Measurements from ENCODE around the gene CD19.
"Not testable (repeated sequence)": the region's sequence is repeated elsewhere in the genome, so short reads cannot be mapped to it uniquely, and the experiment has no call there.

The CD19 gene

DNA sequence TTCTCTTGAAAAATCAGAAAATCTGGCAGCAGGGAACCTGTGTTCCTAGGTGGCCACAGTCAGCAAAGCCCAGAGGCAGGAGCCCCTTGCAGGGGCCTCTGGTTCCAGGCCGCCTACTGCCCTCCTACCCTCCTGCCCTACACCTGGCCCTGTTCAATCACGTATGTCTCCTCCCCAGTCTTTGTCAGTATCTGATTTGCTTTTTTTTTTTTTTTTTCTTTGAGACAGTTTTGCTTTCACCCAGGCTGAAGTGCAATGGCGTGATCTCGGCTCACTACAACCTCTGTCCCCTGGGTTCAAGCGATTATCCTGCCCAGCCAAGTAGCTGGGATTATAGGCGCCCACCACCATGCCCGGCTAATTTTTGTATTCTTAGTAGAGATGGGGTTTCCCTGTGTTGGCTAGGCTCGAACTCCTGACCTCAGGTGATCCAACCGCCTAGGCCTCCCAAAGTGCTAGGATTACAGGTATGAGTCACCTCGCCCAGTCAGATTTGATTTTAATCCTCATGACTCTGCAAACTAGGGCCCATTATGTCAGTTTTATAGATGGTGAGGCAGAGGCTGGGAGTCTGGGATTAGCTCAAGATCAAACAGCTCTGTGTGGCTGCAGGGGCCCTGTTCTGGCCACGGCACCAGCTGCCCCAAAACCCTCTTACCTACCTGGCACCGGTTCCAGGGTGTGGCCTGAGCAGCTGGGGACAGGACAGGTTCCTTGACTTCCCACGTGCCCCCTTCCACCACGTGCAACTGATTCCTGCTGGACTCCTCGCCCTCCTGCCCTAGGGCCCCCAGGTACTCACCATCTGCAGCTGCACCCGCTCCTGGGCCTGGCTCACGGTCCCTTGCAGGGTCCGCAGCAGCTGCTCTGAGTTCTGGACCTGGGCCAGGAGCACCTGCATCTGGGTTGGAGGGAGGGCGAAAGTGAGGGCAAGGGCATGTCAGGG lies 21.4 kb upstream of the CD19 start:
- DNase-seq, result no peak

DNA sequence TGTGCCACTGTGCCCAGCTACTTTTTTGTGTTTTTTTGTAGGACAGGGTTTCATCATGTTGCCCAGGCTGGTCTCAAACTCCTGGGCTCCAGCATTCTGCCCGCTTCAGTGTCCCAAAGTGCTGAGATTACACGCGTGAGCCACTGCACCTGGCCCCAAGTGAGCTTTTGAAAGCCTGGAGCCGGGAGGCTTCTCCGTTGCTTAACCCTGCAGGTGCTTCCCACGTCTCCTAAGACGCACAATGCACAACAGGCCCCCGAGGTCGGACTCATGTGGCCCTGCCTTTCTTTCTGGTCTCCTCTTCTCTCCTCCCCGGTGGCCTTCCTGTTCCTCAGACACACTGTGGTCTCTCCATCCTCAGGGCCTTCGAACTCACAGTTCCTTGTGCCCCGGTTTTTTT lies 19.2 kb upstream of the CD19 start:
- no peak for DNase-seq

DNA sequence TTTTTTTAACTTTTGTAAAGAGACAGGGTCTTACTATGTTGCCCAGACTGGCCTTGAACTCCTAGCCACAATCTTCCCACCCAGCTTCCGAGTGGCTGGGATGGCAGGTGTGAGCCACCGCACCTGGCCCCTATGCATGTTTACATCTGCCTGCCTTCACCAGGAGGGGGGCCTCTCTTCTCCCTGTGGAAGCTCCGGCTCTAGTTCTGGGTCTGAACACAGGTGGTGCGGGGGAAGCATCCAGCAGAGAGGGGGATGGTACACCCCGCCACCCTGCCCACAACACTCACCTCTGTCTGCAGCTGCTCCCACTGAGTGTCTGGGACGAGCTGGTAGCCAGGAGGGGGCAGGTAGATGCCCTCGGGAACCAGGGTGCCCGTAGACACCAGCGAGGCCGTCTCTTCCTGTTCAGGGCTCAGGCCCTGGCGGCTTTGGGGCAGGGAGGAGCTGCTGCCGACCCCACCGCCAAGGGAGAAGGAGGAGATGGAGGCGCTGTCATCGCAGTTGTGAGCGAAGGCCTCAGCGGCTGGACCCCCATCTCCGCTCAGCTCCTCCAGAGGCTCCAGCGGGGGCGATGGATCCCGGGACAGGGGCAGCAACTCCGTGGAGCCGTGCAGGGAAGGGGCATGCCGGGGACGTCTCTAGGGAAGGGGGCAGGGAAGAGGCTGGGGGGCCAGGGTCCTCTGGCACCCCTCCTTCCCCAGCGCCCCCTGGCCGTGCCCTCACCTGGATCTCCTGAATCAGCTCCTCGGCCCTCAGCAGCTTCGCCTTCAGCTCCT lies 17.6 kb upstream of the CD19 start:
- DNase-seq, result no peak

DNA sequence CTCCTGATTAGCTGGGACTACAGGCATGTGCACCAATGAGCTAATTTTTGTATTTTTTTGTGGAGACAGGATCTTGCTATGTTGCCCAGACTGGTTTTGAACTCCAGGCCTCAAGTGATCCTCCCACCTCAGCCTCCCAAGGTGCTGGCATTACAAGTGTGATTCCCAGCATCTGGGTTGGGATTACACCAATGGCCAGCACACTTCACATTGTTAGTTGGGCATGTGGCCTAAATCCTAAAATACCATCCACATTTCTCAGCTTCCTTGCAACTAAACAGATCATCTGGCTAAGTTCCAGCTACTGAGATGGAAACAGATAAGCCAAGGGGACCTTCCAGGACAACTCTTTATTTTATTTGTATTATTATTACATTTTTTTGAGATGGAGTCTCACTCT lies 16.6 kb upstream of the CD19 start:
- DNase-seq, result no peak

DNA sequence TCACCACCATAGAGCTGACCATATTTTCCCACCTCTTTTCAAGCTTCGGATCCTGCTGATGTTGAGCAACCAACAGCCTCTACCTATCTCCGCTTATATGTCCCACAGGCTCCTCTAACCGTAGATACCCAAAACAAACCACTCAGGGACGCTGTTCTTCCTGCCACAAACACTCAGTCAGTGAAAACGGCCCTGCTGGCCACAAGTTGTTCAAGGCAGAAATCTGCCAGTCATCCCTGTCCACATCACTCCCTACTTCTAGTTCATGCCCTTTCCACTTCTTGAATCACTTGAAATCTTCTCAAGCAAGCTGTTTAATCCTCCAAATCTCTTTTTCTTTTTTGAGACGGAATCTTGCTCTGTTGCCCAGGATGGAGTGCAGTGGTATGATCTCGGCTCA lies 14.7 kb upstream of the CD19 start:
- DNase-seq, result no peak

DNA sequence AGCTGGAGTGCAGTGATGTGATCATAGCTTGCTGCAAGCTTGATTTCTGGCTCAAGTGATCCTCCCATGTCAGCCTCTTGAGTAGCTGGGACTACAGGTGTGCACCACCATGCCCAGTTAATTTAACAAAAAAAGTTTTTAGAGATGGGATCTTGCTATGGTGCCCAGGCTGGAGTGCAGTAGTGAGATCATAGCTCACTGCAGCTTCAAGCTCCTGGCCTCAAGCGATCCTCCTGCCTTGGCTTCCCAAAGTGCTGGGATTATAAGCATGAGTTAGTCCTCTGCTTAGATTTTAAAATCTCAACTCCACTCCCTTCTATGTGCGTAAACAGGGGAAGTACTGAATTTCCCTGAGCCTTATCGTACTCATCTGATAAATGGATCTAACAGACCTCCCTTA lies 13.1 kb upstream of the CD19 start:
- no peak for DNase-seq

DNA sequence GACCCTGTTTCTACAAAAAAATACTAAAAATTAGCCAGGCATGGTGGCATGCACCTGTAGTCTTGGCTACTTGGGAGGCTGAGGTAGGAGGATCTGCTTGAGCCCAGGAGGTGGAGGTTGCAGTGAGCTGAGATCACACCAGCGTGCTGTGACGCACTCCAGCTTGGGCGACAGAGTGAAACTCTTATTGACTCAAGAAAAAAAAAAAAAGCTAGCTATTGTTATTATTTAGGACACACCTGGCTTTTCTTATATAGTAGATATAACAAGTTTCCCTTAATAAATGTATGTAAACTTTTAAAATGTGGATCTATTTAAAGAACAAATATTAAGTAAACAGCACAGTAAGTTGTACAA lies 8.6 kb upstream of the CD19 start:
- no peak for DNase-seq

DNA sequence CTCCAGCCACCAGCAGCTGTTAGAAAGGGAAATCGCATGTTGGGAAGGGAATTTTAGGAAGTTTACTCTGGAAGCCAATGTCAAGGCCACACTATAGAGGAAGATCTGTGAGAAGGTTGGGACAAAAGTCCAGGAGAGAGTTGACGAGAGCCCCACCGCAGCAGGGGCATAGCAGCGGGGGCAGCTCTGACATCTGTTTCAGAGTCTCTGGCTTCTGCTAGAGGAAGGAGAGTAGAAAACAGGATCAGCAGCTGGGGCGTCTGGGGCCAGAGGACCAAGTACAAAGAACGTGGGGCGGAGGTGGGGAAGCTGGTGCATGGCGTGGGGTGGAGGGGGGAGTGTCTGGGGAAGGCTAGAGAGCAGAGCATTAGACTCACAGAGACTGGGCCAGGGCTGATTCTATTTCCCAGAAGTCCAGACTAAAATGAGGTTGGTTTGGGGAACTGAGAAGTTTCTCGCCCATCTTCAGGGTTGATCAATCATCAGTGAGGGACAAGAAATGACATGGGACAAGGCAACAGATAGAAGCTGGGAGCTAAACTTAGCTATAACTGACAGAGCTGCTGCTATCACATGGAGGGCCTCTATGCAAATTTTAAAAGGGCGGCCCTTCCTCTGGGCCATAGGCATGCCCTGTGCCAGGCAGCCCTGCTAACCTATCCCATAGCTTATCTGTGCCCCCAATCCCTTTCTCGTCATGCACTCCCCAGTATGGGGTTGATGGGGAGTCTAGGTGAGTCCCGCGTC lies 7.9 kb upstream of the CD19 start:
- no peak for DNase-seq

DNA sequence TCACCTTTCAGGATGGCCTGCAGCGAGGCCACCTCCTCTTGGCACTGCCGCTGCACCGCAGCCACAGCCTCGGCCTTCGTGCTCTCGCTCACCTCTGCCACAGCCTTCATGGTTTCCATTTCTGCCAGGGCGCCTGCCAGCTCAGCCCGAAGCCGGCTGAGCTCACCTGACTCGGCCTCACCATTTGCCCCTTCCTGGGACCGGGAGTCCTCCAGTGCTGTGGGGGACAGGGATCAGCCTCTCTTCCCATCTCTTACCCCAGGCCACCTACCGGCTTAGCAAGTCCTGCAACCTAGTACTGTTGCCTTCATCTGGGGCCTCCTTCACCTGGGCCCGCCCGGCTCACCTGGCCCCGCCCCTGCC lies 7.4 kb upstream of the CD19 start:
- no peak for DNase-seq

DNA sequence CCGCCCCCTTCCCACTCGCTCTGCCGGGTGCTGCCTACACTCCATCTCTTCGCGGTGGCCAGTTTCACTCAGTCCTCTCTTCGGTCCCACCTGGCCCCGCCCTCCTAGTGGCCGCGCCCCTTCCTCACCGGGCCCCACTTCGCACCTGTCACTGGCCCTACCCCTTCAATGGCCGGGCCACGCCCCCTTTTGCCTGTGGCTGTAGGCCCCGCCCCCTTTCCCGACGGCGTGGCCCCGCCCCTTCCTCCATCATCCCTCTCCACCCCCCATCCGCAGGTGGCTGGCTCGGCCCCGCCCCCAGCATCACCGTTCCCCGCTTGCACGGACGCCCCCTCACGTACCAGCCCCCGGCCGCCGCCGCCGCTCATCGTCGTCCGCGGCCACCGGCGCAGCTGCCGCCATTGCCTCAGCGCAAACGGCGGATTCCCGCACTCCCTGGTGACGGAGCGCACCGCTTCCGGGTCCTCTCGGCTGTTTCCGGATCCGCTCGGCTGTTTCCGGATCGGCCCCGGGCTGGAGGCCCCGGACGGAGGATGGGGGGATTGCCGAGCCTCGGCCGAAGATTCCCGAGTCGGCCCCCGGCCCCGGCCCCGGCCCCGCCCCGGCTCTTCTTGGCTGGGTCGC lies 6.9 kb upstream of the CD19 start, which contains the start of gene RABEP2:
Gene RABEP2, minus strand, starts transcription at position 477 of the 624 bp plus-strand sequence. Its CDS starts 75 bp downstream, at position 402.
- DNase-seq, result peak; percentile 95

DNA sequence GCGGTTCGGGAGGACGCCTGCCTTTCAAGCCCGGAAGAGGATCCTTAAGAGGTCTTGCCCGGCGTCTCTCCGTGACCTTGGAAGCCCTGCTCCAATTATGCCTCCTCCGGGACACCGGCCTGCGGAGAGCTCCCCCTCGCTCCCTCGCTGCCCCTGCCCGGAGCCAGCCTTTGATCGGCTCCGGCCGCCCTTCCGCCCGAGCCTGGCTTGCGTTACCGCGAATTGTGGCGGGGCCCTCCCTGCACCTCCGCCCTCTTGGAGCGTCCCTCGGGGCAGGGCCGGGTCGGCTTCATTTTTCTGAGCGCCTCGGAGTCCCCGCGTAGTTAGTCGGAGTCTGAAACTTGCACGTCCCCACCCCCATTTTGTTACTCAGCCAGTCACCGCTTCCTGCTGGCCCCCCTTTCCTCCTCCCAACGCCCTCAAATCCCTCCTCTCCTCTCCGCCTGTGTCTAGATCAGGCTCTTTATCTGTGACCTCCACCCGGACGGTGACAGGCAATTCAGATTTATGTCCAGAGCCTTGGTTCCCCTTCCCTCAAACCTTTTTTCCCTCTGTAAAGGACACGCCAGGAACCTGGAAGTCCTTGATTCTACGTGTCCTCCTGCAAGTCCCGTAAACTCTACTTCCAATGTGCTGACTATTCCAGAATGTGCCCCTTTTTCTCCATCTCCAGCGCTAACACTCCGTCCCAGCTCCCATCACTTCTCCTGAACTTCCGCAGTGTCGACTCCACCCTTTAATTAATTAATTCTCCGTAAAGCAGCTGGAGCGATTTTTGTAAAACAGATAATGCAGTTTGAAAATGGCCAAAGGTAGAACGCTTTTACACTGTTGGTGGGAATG lies 6.2 kb upstream of the CD19 start:
- peak; percentile 59 for DNase-seq

DNA sequence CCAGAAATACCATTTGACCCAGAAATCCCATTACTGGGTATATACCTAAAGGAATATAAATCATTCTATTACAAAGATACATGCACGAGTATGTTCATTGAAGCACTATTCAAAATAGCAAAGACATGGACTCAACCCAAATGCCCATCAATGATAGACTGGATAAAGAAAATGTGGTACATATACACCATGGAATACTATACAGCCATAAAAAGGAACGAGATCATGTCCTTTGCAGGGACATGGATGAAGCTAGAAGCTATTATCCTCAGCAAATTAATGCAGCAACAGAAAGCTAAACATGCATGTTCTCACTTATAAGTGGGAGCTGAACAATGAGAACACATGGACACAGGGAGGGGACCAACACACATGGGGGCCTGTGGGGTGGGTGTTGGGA lies 5.5 kb upstream of the CD19 start:
- DNase-seq, result not testable (repeated sequence)

DNA sequence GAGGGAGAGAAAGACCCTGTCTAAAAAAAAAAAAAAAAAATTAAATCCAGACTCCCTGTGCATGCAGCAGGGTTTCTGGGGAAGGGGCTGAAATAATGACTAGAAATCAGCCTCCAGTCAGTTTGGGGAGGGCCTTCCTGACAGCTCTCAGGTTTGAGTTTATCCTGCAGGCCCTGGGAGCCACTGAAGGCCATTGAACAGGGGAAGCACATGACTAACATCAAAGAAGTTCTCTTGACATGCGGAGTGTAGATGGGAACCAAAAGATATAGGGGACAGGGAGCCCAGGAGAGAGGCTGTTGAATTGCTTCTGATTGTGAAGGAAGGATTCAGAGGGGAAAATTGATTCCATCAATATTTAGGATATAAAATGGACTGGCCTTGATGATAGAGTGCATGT lies 4.0 kb upstream of the CD19 start:
- DNase-seq, result no peak

DNA sequence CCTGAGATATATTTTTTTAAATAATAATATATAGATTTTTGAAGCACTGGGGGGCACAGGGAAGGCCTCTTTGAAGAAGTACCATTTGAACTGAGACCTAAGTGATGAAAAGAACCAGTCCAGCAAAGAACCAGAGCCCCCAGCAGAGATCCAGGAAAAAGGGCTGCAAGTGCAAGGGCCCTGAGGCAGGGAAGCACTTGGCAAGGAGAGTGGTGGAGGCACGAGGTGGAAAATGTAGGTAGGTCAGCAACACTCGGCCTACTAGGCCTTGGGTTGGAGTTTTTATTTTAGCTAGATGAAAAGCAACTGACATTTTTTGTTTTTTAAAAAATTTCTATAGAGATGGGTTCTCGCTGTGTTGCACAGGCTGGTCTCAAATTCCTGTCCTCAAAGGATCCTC lies 1.6 kb upstream of the CD19 start:
- DNase-seq, result no peak

DNA sequence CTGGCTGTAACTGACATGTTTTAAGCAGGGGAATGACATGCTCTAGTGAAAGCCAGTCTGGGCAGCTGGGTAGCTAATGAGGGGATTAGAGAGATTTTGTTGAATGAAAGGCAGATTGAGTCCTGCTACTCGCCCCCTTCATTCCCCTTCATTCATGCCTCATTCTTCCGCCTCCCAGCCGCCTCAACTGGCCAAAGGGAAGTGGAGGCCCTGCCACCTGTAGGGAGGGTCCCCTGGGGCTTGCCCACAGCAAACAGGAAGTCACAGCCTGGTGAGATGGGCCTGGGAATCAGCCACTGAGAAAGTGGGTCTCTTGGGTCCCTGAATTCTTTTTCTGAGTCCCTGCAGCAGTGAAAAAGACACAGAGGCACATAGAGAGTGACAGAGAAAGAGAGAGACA lies 1.1 kb upstream of the CD19 start:
- no peak for DNase-seq

DNA sequence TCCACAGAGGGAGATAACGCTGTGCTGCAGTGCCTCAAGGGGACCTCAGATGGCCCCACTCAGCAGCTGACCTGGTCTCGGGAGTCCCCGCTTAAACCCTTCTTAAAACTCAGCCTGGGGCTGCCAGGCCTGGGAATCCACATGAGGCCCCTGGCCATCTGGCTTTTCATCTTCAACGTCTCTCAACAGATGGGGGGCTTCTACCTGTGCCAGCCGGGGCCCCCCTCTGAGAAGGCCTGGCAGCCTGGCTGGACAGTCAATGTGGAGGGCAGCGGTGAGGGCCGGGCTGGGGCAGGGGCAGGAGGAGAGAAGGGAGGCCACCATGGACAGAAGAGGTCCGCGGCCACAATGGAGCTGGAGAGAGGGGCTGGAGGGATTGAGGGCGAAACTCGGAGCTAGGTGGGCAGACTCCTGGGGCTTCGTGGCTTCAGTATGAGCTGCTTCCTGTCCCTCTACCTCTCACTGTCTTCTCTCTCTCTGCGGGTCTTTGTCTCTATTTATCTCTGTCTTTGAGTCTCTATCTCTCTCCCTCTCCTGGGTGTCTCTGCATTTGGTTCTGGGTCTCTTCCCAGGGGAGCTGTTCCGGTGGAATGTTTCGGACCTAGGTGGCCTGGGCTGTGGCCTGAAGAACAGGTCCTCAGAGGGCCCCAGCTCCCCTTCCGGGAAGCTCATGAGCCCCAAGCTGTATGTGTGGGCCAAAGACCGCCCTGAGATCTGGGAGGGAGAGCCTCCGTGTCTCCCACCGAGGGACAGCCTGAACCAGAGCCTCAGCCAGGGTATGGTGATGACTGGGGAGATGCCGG lies 769 bp downstream of the CD19 start:
- no peak for DNase-seq

DNA sequence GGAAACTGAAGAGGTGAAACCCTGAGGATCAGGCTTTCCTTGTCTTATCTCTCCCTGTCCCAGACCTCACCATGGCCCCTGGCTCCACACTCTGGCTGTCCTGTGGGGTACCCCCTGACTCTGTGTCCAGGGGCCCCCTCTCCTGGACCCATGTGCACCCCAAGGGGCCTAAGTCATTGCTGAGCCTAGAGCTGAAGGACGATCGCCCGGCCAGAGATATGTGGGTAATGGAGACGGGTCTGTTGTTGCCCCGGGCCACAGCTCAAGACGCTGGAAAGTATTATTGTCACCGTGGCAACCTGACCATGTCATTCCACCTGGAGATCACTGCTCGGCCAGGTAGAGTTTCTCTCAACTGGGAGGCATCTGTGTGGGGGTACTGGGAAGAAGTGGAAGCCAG lies 1.4 kb downstream of the CD19 start:
- no peak for DNase-seq

DNA sequence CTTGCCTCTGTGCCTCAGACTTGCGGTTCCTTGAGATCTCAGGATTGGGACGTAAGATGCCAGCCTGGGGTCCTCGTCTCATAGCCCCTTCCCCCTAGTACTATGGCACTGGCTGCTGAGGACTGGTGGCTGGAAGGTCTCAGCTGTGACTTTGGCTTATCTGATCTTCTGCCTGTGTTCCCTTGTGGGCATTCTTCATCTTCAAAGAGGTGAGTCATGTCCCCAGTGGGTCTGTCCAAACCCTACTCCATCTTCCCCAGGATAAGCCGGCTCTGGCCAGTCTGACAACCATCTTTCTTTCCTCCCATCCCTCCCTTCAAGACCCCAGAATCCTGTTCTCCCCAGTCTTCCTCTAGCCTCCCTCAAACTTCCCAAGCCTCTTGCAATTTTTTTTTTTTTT lies 3.6 kb downstream of the CD19 start:
- no peak for DNase-seq

DNA sequence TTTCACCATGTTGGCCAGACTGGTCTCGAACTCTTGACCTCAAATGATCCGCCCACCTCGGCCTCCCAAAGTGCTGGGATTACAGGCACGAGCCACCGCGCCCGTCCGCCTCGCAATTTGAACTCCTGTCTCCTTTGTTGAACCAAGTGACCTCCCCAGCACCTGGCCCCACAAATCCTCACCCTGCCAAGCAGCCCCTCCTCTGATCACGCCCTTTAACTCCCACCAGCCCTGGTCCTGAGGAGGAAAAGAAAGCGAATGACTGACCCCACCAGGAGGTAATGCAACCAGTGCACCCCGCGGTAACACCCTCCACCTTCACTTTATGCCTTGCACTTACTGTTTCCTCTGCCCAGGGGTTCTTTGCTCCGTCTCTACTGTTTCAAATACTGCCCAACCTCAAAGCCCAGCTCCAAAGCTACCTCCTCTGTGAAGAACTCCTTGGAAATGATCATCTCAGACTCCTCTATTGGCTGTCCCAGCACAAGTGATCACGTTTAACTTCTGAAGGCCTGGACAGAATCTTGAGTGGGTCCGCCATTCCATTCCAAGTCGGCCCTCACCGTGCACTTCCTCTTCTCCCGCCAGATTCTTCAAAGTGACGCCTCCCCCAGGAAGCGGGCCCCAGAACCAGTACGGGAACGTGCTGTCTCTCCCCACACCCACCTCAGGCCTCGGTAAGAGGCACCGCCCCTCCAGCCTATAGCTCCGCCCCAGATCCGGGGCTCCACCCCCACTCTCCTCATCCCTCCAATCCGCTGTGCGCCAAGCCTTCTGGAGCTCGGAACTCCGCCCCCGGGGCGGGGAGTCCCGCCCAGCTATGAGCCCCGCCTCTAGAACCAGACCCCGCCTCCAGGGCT lies 4.4 kb downstream of the CD19 start:
- no peak for DNase-seq

DNA sequence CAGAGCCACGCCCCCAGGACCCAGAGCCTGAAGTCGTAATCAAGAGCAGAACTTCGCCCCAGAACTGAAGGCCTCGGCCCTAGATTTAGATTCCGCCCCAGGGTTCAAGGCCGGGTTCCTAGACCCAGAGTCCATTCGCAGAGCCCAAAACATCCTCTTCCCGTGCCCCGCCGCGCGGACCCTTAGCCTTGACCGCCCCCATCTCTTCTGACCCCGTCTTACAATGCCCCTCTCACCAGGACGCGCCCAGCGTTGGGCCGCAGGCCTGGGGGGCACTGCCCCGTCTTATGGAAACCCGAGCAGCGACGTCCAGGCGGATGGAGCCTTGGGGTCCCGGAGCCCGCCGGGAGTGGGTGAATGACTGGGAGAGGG lies 5.0 kb downstream of the CD19 start:
- DNase-seq, result no peak
